ENCODE measurements around the gene CADM2. TPM values are rescaled to one million over a fixed set of nuclear protein-coding genes. Genes with fewer than 3 reads are reported as not detected.
"Not testable (repeated sequence)": the region's sequence is repeated elsewhere in the genome, so short reads cannot be mapped to it uniquely, and the experiment has no call there.

CADM2 gene
- total RNA-seq, 1 donor, result 2.2 TPM

GRCh38 chr3:85142626-85143025, 183.8 kb downstream of the CADM2 start:
- no peak overlapping the region for H3K4me3 ChIP-seq (ENCODE audit: low read depth, low read length)
- DNase-seq (ENCODE audit: low read depth), result no peak
- TF ChIP-seq CTCF (IDR thresholded peaks at IDR 0.05; ENCODE audit: insufficient read depth, low read length), result no peak

- no peak overlapping the region for H3K4me3 ChIP-seq (ENCODE audit: low read depth, low read length)
- TF ChIP-seq CTCF (IDR thresholded peaks at IDR 0.05; ENCODE audit: insufficient read depth, low read length), result no peak
- DNase-seq (ENCODE audit: low read depth), result no peak
Measured at GRCh38 chr3:85148036-85148435, 189.2 kb downstream of the CADM2 start.

- no peak overlapping the region for H3K4me3 ChIP-seq (ENCODE audit: low read depth, low read length)
- no peak for TF ChIP-seq CTCF (IDR thresholded peaks at IDR 0.05; ENCODE audit: insufficient read depth, low read length)
Measured at GRCh38 chr3:85151555-85151954, 192.8 kb downstream of the CADM2 start.

GRCh38 chr3:85153279-85153678, 194.5 kb downstream of the CADM2 start:
- DNase-seq (ENCODE audit: low read depth); H3K4me3 ChIP-seq (ENCODE audit: low read depth, low read length): not testable (repeated sequence)

More at GRCh38 chr3:85151555-85151954, 192.8 kb downstream of the CADM2 start:
- DNase-seq (ENCODE audit: low read depth), result no peak

GRCh38 chr3:85159376-85159775, 200.6 kb downstream of the CADM2 start:
- H3K4me3 ChIP-seq (ENCODE audit: low read depth, low read length), result no peak overlapping the region
- no peak for DNase-seq (ENCODE audit: low read depth)
- TF ChIP-seq CTCF (IDR thresholded peaks at IDR 0.05; ENCODE audit: insufficient read depth, low read length), result no peak

GRCh38 chr3:85161544-85161943, 202.8 kb downstream of the CADM2 start:
- DNase-seq (ENCODE audit: low read depth), result no peak
- no peak for TF ChIP-seq CTCF (IDR thresholded peaks at IDR 0.05; ENCODE audit: insufficient read depth, low read length)
- H3K4me3 ChIP-seq (ENCODE audit: low read depth, low read length), result no peak overlapping the region

GRCh38 chr3:85162905-85163304, 204.1 kb downstream of the CADM2 start:
- no peak for DNase-seq (ENCODE audit: low read depth)
- no peak for TF ChIP-seq CTCF (IDR thresholded peaks at IDR 0.05; ENCODE audit: insufficient read depth, low read length)
- no peak overlapping the region for H3K4me3 ChIP-seq (ENCODE audit: low read depth, low read length)
